ENCODE measurements around the gene ARHGAP24. TPM values are rescaled to one million over a fixed set of nuclear protein-coding genes. Genes with fewer than 3 reads are reported as not detected.
"Not testable (repeated sequence)": the region's sequence is repeated elsewhere in the genome, so short reads cannot be mapped to it uniquely, and the experiment has no call there.

ARHGAP24 gene
- total RNA-seq, 1 experiment from 2014 or later = 65.1 TPM

DNA sequence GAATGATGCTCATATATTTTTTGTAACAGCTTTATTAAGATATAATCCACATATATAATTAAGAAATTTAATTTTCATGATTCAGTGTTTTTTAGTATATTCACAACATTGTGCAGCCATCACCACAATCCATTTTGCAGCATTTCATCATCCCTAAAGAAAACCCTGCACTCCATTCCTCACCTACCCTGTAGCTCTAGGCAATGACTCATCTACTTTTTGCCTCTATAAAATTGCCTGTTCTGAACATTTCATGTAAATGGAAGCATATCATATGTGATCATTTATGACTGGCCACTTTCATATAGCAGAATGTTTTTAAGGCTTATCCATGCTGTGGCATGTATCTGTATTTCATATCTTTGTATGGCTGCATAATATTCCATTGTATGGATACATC lies 545.0 kb downstream of the ARHGAP24 start:
- H3K27ac ChIP-seq (ENCODE audit: low read length) = no peak overlapping the region
- H2AFZ ChIP-seq (ENCODE audit: low read length) = no peak overlapping the region
- DNase-seq = no peak
- peaks cover 16% of the 10 kb centered on the region for H3K4me1 ChIP-seq (ENCODE audit: low read length)
- H3K36me3 ChIP-seq (ENCODE audit: insufficient read depth, low read length) = peaks cover 12% of the 10 kb centered on the region; the same call in 1 of the 2 replicates
- H3K9ac ChIP-seq (ENCODE audit: low read length) = no peak overlapping the region
- H3K9me2 ChIP-seq (replicated peaks; ENCODE audit: insufficient read depth, low read length) = no peaks in the 10 kb centered on the region
- H3K4me3 ChIP-seq (ENCODE audit: low read length) = no peak overlapping the region
- no peaks in the 10 kb centered on the region for H3K9me3 ChIP-seq (ENCODE audit: low read length)
- H3K79me2 ChIP-seq (ENCODE audit: low read length) = no peaks in the 10 kb centered on the region
- no peaks in the 10 kb centered on the region for H3K27me3 ChIP-seq (ENCODE audit: low read length)
- H3K4me2 ChIP-seq (ENCODE audit: low read depth, low read length, poor library complexity, severe bottlenecking) = no peak overlapping the region
- H4K20me1 ChIP-seq (ENCODE audit: insufficient read depth, low read depth, low read length) = no peaks in the 10 kb centered on the region

DNA sequence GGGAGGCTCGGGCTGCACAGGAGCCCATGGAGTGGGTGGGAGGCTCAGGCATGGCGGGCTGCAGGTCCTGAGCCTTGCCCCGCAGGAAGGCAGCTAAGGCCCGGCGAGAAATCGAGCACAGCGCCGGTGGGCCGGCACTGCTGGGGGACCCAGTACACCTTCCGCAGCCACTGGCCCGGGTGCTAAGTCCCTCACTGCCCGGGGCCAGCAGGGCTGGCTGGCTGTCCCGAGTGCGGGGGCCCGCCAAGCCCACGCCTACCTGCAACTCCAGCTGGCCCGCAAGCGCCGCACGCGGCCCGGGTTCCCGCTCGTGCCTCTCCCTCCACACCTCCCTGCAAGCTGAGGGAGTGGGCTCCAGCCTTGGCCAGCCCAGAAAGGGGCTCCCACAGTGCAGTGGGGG lies 546.7 kb downstream of the ARHGAP24 start:
- not testable (repeated sequence) for H2AFZ ChIP-seq (ENCODE audit: low read length); H4K20me1 ChIP-seq (ENCODE audit: insufficient read depth, low read depth, low read length); H3K27me3 ChIP-seq (ENCODE audit: low read length); H3K79me2 ChIP-seq (ENCODE audit: low read length); H3K4me3 ChIP-seq (ENCODE audit: low read length); DNase-seq; H3K4me2 ChIP-seq (ENCODE audit: low read depth, low read length, poor library complexity, severe bottlenecking); H3K4me1 ChIP-seq (ENCODE audit: low read length); H3K9me2 ChIP-seq (replicated peaks; ENCODE audit: insufficient read depth, low read length); H3K9me3 ChIP-seq (ENCODE audit: low read length); H3K27ac ChIP-seq (ENCODE audit: low read length); H3K9ac ChIP-seq (ENCODE audit: low read length)
- H3K36me3 ChIP-seq (ENCODE audit: insufficient read depth, low read length) = peaks cover 13% of the 10 kb centered on the region; the same call in 1 of the 2 replicates

GRCh38 chr4:86026720-86027119 lies 551.8 kb downstream of the ARHGAP24 start:
- H3K27ac ChIP-seq (ENCODE audit: low read length) = no peak overlapping the region
- no peaks in the 10 kb centered on the region for H4K20me1 ChIP-seq (ENCODE audit: insufficient read depth, low read depth, low read length)
- no peaks in the 10 kb centered on the region for H3K9me2 ChIP-seq (replicated peaks; ENCODE audit: insufficient read depth, low read length)
- H2AFZ ChIP-seq (ENCODE audit: low read length) = no peak overlapping the region
- H3K9me3 ChIP-seq (ENCODE audit: low read length) = no peaks in the 10 kb centered on the region
- no peaks in the 10 kb centered on the region for H3K79me2 ChIP-seq (ENCODE audit: low read length)
- H3K36me3 ChIP-seq (ENCODE audit: insufficient read depth, low read length) = peaks cover 18% of the 10 kb centered on the region; the same call in 1 of the 2 replicates
- H3K4me2 ChIP-seq (ENCODE audit: low read depth, low read length, poor library complexity, severe bottlenecking) = no peak overlapping the region
- no peak for DNase-seq
- no peaks in the 10 kb centered on the region for H3K27me3 ChIP-seq (ENCODE audit: low read length)
- no peak overlapping the region for H3K4me3 ChIP-seq (ENCODE audit: low read length)
- no peak overlapping the region for H3K9ac ChIP-seq (ENCODE audit: low read length)
- no peaks in the 10 kb centered on the region for H3K4me1 ChIP-seq (ENCODE audit: low read length)

GRCh38 chr4:86031927-86032326 lies 557.0 kb downstream of the ARHGAP24 start:
- H3K4me3 ChIP-seq (ENCODE audit: low read length) = no peak overlapping the region
- no peaks in the 10 kb centered on the region for H3K9me2 ChIP-seq (replicated peaks; ENCODE audit: insufficient read depth, low read length)
- peaks cover 16% of the 10 kb centered on the region; the same call in 1 of the 2 replicates for H3K36me3 ChIP-seq (ENCODE audit: insufficient read depth, low read length)
- H3K79me2 ChIP-seq (ENCODE audit: low read length) = 0 out of 2 replicates have a peak, but pooled peaks cover 9% of the 10 kb centered on the region
- H3K4me1 ChIP-seq (ENCODE audit: low read length) = no peaks in the 10 kb centered on the region
- no peak overlapping the region for H3K9ac ChIP-seq (ENCODE audit: low read length)
- no peaks in the 10 kb centered on the region for H4K20me1 ChIP-seq (ENCODE audit: insufficient read depth, low read depth, low read length)
- no peak overlapping the region for H3K27ac ChIP-seq (ENCODE audit: low read length)
- no peak overlapping the region for H3K4me2 ChIP-seq (ENCODE audit: low read depth, low read length, poor library complexity, severe bottlenecking)
- no peak for DNase-seq
- H2AFZ ChIP-seq (ENCODE audit: low read length) = no peak overlapping the region
- no peaks in the 10 kb centered on the region for H3K9me3 ChIP-seq (ENCODE audit: low read length)
- H3K27me3 ChIP-seq (ENCODE audit: low read length) = no peaks in the 10 kb centered on the region

- Histone ChIP-seq H3K27me3 (ENCODE audit: low read length) (no peaks in the 10 kb centered on the region), H3K4me3 (ENCODE audit: low read length) (no peak overlapping the region), H3K27ac (ENCODE audit: low read length) (no peak overlapping the region), H2AFZ (ENCODE audit: low read length) (no peak overlapping the region), H3K9me3 (ENCODE audit: low read length) (no peaks in the 10 kb centered on the region), H3K4me2 (ENCODE audit: low read depth, low read length, poor library complexity, severe bottlenecking) (no peak overlapping the region), H3K36me3 (ENCODE audit: insufficient read depth, low read length) (peaks cover 16% of the 10 kb centered on the region; the same call in 1 of the 2 replicates), H3K79me2 (ENCODE audit: low read length) (0 out of 2 replicates have a peak, but pooled peaks cover 9% of the 10 kb centered on the region), H3K4me1 (ENCODE audit: low read length) (no peaks in the 10 kb centered on the region), H4K20me1 (ENCODE audit: insufficient read depth, low read depth, low read length) (no peaks in the 10 kb centered on the region), H3K9ac (ENCODE audit: low read length) (no peak overlapping the region), H3K9me2 (replicated peaks; ENCODE audit: insufficient read depth, low read length) (no peaks in the 10 kb centered on the region)
- DNase-seq = no peak
Observed at GRCh38 chr4:86032476-86033022, 557.6 kb downstream of the ARHGAP24 start.

- Histone ChIP-seq H3K27ac (ENCODE audit: low read length) (no peak overlapping the region), H3K4me2 (ENCODE audit: low read depth, low read length, poor library complexity, severe bottlenecking) (no peak overlapping the region), H3K27me3 (ENCODE audit: low read length) (no peaks in the 10 kb centered on the region), H3K9ac (ENCODE audit: low read length) (no peak overlapping the region), H3K9me2 (replicated peaks; ENCODE audit: insufficient read depth, low read length) (no peaks in the 10 kb centered on the region), H3K4me3 (ENCODE audit: low read length) (no peak overlapping the region), H2AFZ (ENCODE audit: low read length) (no peak overlapping the region), H3K36me3 (ENCODE audit: insufficient read depth, low read length) (peaks cover 16% of the 10 kb centered on the region; the same call in 1 of the 2 replicates), H3K4me1 (ENCODE audit: low read length) (no peaks in the 10 kb centered on the region), H3K9me3 (ENCODE audit: low read length) (no peaks in the 10 kb centered on the region), H3K79me2 (ENCODE audit: low read length) (0 out of 2 replicates have a peak, but pooled peaks cover 9% of the 10 kb centered on the region), H4K20me1 (ENCODE audit: insufficient read depth, low read depth, low read length) (no peaks in the 10 kb centered on the region)
- DNase-seq = no peak
Observed at GRCh38 chr4:86033171-86033570, 558.2 kb downstream of the ARHGAP24 start.

DNA sequence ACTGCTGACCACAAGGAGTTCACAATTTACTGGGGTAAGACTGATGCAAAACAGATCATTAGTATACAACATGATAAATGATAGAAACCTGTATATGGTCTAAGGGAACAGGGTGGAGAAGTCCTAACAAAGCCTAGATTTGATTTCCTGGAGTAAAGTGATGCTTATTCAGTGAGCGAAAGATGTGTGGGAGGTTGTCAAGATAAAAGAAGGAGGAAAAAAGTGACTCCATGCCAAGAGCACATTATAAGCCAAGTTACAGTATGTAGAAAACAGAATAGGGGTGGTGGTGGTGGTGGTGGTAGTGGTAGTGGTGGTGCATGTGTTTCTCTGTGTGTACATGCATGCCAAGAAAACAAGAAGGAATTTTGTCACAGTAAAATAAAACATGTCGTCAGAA lies 559.7 kb downstream of the ARHGAP24 start:
- no peak overlapping the region for H3K9ac ChIP-seq (ENCODE audit: low read length)
- no peaks in the 10 kb centered on the region for H3K4me1 ChIP-seq (ENCODE audit: low read length)
- no peaks in the 10 kb centered on the region for H4K20me1 ChIP-seq (ENCODE audit: insufficient read depth, low read depth, low read length)
- no peak overlapping the region for H2AFZ ChIP-seq (ENCODE audit: low read length)
- no peaks in the 10 kb centered on the region for H3K27me3 ChIP-seq (ENCODE audit: low read length)
- no peaks in the 10 kb centered on the region for H3K9me2 ChIP-seq (replicated peaks; ENCODE audit: insufficient read depth, low read length)
- no peak for DNase-seq
- no peak overlapping the region for H3K4me2 ChIP-seq (ENCODE audit: low read depth, low read length, poor library complexity, severe bottlenecking)
- H3K79me2 ChIP-seq (ENCODE audit: low read length) = 0 out of 2 replicates have a peak, but pooled peaks cover 9% of the 10 kb centered on the region
- peaks cover 16% of the 10 kb centered on the region; the same call in 1 of the 2 replicates for H3K36me3 ChIP-seq (ENCODE audit: insufficient read depth, low read length)
- H3K9me3 ChIP-seq (ENCODE audit: low read length) = no peaks in the 10 kb centered on the region
- H3K4me3 ChIP-seq (ENCODE audit: low read length) = no peak overlapping the region
- H3K27ac ChIP-seq (ENCODE audit: low read length) = no peak overlapping the region

GRCh38 chr4:86035688-86036087 lies 560.7 kb downstream of the ARHGAP24 start:
- H3K4me2 ChIP-seq (ENCODE audit: low read depth, low read length, poor library complexity, severe bottlenecking) = no peak overlapping the region
- H3K9me2 ChIP-seq (replicated peaks; ENCODE audit: insufficient read depth, low read length) = no peaks in the 10 kb centered on the region
- DNase-seq = no peak
- H3K27me3 ChIP-seq (ENCODE audit: low read length) = no peaks in the 10 kb centered on the region
- H3K27ac ChIP-seq (ENCODE audit: low read length) = no peak overlapping the region
- 0 out of 2 replicates have a peak, but pooled peaks cover 9% of the 10 kb centered on the region for H3K79me2 ChIP-seq (ENCODE audit: low read length)
- no peak overlapping the region for H2AFZ ChIP-seq (ENCODE audit: low read length)
- H3K9me3 ChIP-seq (ENCODE audit: low read length) = no peaks in the 10 kb centered on the region
- H3K9ac ChIP-seq (ENCODE audit: low read length) = no peak overlapping the region
- H3K36me3 ChIP-seq (ENCODE audit: insufficient read depth, low read length) = peaks cover 16% of the 10 kb centered on the region; the same call in 1 of the 2 replicates
- H4K20me1 ChIP-seq (ENCODE audit: insufficient read depth, low read depth, low read length) = no peaks in the 10 kb centered on the region
- H3K4me1 ChIP-seq (ENCODE audit: low read length) = no peaks in the 10 kb centered on the region
- H3K4me3 ChIP-seq (ENCODE audit: low read length) = no peak overlapping the region

All from Karpas-422 (cell line).